HG03196 (cell line): ENCODE data around the gene MLKL.
A peak's percentile ranks its signal among the peaks of the same experiment; 100 is the strongest.
"Not testable (repeated sequence)": the region's sequence is repeated elsewhere in the genome, so short reads cannot be mapped to it uniquely, and the experiment has no call there.

Experiments used
- ATAC-seq: cut with Tn5 transposase; IDR thresholded peaks from one replicate; pipeline ENCODE4 v1.9.1; 2021; ENCODE audit not compliant: unreplicated experiment

MLKL gene

DNA sequence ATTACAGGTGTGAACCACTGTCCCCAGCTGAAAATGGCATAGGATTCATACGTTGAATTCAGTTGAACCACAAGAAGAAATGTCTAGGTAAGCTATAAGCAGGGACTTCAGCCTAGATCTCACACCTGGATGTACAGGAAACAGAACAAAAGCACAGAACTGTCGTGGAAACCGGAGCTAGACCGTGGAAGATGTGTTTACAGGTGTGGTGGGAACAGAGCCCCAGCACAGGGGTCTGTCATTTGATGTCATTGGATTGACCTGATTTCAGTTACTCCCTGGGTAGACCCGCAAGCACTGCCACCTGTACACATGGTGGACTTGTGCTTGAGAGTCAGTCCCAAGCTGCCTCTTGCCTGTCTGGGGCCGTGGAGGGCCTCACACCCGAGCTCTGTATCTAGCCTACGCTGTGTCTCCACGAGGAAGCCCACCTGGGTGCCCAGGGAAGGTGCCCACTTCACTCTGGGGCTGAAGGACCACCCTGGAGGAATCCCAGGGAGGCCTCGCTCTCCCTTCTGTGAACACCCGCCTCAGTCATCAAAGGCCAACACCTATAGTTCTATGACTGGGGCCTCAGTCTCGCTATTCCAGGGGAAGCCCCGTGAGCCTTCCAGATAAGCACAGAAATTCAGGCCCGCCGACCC is 32.2 kb upstream of the MLKL start:
- ATAC-seq: no peak

DNA sequence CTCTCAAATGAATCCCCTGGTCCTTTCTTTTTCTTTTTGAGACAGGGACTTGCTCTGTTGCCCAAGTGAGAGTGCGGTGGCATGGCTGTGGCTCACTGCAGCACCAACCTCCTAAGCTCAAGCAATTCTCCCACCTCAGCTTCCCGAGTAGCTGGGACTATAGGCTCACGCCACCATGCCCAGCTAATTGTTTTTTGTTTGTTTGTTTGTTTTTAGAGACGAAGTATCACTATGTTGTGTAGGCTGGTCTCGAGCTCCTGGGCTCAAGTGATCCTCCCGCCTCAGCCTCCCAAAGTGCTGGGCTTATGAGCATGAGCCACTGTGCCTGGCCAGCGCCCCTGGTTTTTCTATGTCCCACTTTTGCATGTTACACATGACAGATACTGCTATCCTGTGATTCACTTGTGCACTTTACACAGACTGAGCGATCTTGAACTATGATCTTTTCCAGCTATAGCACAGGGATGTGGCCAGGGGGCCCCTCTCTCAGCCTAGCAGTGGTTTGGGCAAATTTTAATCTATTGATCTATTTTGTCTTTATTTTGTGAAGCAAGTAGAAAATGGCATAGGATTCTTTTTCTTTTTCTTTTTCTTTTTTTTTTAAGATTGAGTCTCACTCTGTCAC is 31.3 kb upstream of the MLKL start:
- no peak for ATAC-seq

DNA sequence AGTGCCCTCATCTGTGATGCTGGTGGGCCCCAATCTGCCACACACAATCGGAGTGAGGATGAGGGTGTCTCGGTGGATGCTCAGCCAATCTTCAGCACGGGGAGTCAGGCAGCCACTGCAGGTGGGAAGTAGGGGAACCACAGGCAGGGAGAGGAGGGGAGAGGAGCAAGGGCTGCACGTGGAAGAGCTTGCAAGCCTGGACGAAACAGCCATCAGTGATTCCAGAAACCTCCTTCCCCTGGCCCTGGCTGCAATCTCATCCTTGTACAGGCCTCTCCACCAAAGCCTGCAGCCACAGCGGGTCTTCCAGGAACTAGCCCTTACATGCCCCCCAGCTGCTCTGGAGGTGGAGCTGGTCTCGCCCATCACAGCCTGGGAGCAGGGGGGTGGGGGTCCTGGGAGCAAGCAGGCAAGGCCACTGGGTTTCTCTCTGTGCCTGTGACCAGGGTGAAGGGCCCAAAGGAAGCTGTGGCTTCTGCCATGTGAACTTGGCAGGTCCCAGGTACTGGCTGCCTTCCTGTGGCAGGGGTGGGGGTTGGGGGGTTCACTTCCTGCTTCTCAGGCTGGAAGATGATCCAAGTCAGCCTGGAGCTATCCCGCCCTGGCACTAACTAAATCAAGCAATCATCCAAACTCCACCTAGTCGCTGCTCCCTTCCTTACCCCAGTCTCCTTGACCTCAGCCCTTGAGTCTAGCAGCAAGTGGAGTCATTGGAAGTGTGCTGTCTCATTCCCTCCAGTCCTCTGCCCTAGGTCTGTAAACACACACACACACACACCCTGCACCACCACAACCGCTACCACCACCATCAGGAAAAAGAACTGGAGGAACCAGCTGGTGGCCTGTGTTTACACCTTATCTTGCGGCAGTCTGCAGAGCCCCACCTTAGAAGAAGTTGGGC is 29.4 kb upstream of the MLKL start:
- ATAC-seq: no peak

DNA sequence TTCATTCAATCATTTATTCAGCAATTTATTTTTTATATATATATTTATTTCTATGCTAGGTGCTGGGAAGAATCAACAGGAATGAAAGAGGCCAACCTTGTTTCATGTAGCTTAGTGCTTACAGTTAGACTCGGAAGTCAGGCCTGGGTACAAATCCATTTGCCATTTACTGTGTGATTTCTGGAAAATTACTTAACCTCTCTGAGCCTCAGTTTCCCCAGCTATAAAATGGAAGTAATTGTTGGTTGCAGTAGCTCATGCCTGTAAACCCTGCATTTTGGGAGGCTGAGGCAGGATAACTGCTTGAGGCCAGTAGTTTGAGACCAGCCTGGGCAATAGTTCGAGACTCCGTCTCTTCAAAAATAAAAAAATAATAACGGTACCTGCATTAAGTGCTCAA is 27.2 kb upstream of the MLKL start:
- no peak for ATAC-seq

DNA sequence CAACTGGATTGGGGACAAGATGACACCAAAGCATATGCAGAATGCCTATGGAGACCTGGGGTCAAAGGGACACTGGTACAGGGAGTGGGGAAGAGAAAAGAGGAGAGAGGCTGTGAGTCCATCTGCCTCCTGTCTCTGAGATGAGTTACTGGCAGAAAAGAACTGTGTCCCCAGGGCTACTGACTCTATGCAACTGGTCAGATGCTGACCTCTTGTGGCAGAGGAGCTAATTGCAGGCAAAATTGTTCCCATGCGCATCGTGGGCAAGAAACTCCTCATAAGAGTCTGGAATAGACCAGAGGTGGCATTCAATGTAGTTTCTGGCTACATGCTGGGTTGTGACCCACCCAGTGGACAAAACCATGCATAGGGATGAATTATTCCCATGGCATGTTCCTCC is 26.1 kb upstream of the MLKL start:
- no peak for ATAC-seq

DNA sequence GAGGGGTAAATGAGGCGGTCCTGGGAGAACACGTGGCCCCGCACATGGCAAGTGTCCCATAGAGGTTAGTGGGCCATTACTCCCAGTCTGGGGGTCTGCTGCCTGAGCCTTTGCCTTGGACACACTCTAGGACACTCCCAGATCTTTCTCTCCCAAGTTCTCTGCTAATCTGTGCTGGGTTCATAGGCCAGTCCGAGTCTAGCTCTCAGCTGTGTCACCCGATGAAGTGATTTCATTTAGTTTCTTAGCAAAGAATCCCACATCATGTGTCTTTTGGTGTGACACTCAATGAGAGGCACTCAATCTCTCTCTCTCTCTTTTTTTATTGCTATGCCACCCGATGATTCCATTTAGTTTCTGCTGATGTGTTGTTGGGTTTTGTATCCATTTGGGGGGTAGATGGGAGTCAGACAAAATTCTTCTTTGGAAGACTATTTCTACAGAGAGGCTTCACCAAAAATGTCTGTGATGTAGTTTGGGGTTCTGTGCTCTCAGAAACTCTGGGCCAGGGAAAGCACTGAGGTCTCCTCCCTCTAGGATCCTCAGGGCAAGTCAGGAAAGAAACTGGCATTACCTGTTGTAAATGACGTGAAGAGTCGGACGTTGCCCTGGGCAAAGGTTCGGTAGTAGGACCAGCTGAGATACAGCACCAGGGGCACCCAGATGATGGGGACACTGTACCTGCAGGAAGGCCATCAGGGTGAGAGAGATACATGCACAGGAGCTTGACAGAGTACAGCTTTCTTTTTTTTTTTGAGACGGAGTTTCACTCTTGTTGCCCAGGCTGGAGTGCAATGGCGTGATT is 25.2 kb upstream of the MLKL start:
- no peak for ATAC-seq

DNA sequence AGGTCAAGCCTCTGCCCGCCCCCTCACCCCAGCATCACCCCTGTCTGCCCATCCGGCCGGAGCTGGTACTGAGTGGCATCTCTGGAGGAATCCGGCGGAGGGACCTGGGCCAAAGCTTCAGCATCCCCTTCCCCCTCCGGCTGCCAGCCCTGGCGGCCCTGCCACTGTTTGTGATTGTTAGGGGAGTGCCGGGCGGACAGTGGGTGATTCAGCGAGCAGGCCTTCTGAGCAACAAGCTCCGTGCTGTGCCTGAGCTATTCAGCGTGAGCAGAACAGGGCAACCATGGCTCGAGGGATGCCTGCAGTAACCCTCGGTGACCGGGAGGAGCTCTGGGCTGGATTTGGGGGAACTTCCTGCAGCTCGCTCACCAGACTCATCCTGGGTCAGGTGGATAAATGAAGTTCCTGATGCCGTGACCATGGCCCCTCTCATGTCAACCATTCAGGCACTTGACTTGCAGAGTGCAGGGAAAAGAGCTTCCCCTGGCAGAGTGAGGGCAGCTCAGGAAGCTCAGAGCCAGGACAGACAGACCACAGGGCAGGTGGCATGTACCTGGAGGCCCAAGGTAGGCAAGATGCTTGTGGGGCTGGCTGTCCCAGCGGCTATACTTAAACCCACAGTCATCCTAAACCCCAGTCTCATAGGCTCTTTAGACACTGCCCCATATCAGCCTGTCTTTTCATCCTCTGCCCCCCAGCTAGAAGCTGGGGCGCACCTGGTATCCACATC is 24.3 kb upstream of the MLKL start:
- ATAC-seq: no peak

DNA sequence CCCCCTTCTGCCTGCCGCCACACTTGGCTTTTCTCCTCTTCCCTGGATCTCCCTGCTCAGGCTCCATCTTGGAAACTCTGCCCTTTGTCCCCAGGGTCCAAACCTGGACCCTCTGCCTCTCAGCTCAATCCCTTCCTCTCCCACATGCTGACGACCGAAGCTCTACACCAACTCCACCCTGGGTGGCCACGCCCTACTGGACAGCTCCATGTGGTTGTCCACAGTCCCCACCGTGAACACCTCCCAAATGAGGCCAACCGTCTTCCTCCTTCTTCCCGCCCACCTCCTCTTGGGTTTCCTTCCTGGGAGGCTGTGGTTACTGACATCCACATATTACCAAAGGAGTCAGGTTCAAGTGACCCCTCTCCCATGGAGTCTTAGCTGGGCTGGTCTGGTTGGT is 22.6 kb upstream of the MLKL start:
- ATAC-seq: no peak

DNA sequence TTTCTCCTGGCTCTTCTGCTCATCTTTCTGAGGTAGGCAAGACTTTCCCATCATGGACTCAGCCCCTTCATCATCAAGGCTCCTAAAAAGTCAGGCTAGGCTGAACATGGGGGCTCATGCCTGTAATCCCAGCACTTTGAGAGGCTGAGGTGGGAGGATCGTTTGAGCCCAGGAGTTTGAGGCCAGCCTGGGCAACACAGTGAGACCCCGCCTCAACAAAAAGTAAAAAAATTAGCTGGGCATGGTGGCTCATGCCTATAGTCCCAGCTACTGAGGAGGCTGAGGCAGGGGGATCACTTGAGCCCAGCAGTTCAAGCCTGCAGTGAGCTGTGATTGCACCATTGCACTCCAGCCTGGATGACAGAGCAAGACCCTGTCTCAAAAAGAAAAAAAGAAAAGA is 21.5 kb upstream of the MLKL start:
- ATAC-seq: not testable (repeated sequence)

DNA sequence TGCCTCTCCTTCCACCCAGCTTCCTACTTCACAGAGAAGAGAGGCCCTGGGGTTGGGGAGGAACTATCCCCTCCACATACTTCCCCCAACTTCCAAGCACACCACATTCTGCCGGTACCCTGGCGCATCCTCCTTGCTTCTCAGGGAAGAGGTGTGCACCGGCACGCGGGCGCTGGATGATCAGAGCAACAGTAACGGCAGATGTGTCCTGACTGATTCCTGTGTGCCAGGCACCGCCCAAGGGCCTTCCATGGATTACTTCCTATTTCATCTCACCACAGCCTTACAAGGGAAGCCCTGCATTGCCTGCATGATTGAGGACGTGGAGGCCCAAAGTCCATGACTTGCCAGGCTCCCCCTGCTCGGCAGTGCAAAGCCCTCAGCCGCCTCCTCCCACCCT is 21.1 kb upstream of the MLKL start:
- no peak for ATAC-seq

DNA sequence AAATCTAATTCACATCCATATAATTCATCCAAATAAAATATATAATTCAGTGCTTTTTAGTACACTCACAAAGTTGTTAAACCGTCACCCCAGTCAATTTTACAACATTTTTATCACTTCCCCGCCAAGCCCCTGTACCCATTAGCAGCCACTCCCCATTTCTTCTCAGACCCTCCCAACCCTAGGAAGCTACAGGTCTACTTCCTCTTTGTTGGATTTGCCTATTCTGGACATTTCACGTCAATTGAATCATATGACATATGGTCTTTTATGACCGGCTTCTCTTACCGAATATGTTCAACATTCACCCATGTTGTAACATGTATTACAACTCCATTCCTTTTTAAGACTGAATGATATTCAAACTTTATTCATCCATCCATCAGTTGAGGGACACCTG is 19.9 kb upstream of the MLKL start:
- no peak for ATAC-seq

DNA sequence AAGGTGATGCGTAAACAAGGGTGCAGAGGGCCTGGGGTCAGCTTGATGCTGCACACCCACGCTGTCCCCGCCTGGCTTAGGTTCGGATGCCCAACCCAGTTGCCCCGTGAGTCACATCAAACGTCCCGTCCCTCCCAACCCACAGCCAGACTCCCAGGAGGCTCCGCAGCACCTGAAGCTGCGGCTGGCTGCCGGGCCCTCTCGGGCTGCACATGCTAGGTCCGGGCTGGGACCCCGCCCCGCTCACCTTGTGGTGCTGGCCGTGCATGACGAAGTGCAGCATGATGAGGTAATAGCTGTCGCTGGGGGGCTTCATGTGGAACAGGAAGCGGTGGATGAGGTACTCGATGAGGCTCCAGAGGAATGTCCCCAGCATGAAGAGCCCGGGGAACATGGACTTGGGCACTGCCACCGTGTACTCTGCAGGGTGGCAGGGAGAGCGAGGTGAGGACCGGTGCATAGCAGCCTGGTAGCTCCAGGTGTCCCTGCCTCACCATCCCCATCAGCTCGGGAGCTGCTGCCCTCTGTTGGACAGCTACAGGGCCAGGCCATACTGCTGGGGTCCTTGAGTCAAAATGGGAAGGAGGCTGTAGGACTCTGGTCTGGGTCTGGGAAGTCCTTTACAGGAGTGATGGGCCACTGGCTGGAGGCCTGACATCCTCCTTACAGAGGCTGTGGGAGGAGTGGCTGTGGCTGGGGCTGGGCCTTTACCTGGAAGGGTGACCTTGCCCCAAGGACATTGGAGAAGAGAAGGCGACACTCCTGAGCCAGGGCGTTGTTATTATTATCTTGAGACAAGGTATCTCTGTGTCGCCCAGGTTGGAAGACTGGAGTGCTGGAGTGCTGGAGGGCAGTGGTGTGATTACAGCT is 18.3 kb upstream of the MLKL start:
- no peak for ATAC-seq

DNA sequence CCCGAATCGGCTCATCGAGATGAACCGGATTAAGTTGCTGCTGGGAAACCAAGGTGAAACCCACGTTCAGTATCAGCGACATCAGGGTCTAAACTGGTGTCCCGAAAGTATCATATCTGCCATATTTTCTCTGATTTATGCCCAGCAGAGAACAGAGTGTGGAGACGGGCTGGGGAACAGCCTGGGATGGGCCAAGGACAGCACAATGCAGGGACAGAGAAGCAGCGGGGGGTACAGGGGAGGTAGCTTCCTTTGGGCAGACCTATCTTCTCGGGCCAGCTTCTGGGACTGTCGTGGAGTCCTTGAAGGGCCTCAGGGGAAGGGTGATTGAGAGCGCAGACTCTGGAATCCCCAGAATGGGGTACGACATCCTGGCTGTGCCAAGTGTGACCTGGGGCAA is 17.5 kb upstream of the MLKL start:
- ATAC-seq: no peak

DNA sequence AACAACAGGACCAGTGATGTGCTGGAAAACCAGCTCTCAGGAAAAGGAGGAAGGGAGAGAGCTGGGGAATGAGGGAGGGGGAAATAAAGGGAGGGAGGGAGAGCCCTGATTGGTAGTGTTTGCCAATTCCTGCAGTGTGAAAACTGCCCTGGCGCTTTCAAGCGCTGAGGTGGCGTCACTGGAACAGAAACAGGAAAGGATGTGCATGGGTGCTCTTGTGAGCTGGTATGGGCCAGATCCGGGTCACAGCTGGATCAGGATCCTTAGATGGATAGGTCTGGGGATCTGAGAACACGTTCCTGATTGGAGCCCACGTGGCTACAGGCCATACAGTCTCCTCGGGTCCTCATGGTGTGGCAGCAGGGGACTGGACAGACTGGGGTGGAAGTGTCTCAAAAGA is 16.7 kb upstream of the MLKL start:
- ATAC-seq: no peak

DNA sequence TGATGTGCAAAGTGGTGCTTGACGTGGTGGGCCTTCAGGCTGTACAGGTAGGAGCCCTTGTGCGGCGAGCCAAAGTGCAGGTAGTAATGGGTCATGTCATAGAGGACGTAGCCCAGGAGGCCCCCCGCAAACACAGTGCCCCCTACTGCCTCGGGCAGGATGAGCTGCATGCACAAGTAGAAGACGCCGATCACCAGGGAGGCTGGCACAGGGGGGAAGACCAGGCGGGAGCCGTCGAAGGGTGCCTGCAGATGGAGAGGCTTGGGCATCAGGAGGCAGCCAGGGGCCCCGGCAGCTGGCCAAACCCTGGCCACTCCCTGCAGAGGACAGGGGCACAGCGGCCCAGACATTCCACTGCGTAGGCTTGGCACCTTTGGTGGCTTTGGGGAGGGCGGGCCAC is 15.7 kb upstream of the MLKL start:
- ATAC-seq: no peak

DNA sequence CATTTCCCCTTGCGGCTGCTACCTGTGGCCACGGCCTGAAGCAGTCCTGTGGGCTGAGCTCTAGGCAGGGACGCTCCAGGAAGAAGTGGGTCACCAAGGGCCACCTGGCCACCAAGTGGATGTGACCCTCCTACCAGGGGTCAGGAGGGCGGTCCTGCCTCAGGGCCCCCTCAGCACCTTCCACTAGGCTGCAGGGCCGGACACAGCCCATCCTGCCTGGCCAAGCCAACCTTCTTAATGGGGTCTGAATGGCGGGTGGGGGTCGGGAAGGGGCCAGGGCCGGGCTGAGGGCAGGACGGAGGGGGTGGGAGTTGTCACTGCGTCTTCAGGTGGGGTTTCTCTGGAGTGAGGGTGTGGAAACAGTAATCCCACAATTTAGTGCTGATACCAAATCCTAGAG is 13.2 kb upstream of the MLKL start:
- ATAC-seq: no peak

DNA sequence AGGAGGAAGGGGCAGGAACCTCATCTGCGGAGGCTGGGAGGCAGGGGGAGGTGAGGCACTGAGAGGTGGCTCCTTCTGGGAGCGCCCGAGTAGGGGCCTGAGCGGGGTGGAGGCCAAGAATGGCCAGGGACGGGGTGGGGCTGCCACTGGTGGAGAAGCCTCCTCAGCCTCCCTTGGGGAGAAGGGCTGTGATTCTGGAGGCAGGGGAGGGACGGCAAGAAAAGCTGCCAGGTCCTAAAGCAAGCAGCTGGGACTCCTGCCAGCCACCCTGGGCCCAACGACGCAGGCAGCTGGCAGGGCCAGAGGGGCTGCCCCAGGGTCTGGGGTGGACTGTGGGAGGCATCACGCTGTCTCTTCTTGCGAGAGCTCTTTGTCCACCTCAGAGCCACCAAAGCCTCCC is 12.7 kb upstream of the MLKL start:
- no peak for ATAC-seq

DNA sequence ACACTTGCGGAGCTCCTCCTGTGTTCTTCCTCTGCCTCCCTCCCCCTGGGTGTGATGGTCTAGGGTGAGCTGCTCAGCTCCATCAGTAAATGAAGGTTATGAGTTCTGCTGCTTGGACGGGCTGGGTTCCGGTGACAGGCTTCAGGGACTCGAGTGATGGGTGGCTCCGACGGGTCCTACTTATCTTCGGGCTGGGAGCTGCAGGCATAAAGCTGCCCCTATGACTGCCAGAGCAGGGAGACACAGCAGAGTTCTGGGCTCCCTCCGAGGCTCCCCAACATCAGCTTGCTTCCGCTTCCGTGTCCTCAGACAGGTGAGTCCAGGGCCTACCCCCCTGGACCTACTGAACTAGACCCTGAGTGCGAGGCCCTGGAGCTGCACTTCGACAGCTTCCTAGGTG is 11.3 kb upstream of the MLKL start:
- no peak for ATAC-seq

DNA sequence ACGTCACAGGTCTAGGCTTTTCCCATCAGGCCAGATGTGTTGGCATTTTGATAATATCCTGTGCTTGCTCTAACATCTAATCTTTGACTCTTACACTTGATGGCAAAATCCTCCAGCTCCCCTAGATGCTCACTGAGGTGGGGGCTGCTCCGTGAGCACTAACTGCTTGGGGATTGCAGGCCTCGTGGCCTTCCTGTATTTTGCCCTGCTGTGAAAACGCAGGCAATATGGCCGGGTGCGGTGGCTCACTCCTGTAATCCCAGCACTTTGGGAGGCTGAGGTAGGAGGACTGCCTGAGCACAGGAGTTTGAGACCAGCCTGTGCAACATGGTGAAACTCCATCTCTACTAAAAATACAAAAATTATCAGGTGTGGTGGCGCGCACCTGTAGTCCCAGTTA is 9.7 kb upstream of the MLKL start:
- ATAC-seq: no peak

DNA sequence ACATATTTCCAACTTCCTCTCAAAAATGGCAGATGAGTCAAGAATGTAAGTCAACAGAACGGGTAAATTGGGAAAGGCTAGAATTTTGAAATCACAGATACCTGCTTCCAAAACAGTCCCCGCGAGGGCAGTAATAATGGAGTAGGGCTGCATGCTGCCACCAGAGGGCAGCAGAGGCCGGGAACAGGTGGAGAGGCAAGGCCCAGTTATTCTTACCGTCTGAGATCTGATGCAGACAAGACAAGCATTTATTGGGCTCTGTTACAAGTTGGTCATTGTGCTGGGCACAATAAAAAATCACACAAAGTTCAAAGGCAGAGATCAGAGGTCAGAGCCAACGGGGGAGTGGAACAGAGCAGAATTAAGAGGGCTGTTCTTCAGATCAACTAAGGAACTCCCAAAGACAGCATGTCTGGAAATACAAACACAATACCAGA is 8.8 kb upstream of the MLKL start:
- ATAC-seq: peak; percentile 75
